Activated CD4-positive, CD25-positive, alpha-beta regulatory T cell treated with anti-CD3 and anti-CD28 coated beads, Interleukin-2, amount 50 U/mL, for 16 hours (primary cell): ENCODE results near the gene NCK2.

Experiments used
- DNase-seq: peaks from one replicate; pipeline ENCODE4 v3.0.0-alpha.2; 2020; ENCODE audit warnings: low read depth, low spot score

Gene NCK2

DNA sequence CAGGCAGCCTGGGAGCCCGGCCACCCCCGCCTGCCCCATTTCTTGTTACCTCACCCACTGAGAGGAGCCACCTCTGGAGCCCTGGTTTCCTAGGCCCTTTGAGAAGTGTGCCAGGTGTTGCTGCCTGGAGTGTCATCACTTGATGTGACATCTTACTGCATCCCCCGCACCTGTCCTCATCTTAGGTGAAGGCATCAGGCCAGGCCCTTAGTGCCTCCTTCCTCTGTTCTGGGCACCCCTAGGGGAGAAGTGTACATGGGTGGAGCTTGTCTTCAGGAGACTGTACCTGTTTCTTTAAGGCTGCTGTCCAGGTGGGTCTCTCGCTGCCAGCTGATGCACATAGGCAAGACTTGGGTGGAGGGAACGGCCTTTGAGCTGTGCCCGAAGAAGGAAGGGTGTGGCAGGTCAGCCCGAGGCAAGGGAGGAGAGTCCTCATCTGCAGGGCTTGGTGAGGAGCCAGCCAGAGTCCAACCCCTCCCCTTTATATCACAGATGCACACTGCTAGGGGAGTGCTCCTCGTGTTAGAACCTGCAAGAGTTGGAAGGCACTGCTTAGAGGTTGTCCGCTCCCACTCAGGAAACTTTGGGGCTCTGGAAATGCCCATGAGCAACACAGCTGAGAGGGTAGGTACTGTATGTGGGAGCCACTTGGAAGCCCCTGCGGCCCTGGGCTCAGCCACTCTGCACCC is 45.9 kb downstream of the NCK2 start:
- DNase-seq = no peak

DNA sequence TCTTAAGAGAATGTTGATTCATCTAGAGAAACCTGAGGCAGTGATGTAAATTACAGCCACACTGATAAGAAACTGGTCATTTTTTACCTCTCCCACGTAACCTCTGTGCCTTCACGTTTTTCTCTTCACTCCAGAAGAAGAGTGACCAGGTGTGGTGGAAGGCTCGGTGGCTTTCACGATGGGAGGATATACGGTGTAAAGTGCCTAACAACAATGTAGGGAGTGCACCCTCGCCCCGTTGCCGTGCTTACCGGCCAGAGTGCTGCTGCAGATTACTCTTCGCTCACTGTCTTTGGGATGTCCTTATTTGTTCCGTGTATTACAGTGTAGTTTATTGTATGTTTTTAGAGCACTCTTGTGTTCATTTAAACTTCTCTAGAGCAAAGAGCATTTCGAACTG is 46.5 kb downstream of the NCK2 start:
- DNase-seq = no peak

DNA sequence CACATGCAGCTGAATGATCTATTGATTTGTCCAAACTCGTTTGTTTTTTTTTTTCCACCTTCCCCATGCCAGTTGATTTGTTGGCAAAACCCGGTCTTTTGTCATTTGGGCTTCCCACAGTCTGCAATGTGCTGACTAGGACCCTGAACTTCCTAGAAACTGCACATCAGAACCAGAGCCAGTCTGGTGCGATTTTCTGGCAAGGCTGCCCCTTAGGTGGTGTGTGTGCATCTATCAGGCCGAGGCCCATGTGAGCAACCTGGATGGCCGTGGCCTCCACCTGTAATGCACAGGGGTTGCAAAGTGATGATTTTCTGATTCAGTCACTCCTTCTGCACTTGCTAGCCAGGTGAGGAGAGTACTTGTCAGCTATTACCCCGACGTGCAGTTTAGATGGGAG is 47.8 kb downstream of the NCK2 start:
- no peak for DNase-seq

DNA sequence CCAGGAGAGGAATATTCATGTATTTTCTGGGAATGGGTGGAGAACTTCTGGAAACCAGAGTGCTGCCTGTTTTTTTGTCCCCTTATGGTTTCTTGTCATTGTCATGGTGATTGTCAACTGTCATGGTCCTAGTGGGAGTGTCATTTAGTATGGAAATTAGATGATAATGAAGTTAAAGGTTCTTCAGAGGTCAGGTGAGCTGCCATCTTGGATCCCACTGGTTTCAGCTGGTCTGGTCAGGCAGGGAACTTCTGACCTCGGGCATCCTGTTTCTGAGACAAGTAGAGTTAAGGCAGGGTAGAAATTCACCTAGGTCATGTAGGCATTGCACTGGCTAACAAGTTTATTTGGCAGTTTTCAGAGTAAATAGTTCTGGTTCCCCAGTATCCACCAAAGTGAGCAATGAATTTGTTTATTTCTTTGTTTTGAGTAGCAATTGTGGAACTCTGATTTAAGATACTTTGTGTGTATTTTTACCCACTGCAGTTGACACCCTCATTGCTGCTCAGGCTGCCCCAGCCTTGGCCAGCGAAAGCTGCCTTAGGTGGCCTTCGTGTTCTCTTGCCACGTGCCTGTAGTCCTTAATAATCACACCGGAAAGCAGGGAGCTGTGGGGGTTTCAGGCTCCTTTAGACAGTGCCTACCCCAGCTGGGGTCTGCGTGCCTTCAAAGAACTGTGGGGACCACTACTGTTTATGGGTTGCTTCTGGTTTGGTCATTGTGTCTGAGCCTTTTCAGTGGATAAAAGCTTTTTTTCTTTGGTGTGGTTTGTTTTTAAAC is 48.7 kb downstream of the NCK2 start:
- DNase-seq = no peak

DNA sequence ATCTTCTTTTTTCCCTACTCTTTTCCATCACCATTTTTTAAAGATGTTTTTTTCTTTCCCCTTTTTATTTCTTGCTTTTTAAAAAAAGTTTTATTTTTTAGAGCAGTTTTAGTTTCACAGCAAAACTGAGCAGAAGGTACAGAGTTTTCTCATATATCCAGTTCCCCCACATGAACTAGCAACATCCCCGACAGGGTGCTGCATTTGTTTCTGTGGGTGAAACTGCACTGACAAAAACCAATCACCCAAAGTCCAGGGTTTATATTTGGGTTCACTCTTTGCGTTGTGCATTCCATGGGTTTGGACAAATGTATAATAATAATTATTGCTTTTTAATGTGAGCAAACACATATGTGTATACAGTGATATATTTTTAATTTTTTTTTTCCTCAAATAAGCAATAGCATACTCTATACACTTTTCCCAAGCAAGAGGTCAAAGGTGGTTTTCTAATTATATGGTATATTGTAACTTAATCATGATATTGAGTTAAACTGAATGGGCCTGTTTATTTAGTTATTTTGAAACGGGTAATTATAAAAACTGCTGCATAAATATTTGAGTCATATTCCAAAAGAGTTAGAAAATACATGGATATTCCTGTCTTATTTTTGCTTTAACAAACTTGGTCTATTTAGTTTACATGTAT is 50.3 kb downstream of the NCK2 start:
- DNase-seq = no peak

DNA sequence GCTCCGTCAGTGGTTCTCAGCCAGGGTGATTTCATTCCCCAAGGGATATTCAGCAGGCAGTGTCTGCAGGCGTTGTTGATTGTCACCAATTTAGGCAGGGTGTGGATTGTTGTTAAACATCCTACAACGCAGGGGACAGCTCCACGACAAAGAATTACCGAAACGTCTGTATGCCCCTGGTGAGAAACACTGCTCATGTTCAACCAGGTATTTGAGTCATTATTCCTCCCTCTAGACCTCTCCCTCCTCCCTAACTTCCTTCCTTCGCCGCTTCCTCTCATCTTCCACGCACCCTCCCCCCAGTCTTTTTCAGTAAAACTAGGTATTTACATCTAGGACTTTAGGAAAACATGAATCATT is 50.8 kb downstream of the NCK2 start:
- DNase-seq = no peak

DNA sequence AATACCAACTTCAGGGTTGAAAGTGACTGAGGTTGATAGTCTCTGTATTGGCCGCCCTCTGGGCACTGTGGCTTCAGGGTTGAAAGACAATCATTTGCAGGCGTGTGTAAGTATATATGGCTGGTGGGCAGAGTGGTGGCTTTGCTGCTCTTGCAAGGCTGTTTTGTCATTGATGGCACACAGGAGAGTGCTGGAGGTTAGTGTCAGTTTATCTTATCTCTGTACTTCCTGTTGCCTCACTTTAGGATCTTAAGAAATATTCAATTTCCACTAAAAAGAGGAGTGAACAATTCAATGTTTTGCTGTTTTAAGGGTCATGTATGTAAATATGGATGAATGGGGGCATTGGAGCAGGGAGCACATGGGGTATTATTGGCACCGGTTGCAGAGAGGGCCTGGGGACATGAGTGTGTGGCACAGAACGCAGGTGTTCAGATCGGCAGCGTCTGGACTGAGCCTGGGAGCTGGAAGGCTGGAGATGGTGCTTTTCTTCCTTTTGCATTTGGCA is 51.5 kb downstream of the NCK2 start:
- DNase-seq = no peak

DNA sequence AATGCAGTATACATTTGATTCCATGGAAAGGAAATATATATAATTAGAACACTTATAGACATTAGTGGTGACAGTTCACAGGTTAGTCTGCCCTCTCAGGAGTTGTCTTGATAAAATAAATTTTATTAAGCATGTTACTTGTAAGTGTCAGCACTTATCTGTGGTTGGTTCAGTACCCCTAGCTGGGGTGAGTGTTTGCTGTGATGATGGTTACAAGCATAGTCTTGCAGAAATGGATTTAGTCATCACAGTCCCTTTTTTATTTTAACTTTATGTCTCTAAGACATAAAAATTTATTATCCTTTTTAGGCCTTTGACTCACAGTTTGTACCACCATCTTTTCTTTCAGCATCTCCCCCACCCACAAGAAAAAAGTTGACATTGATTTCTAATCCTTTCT is 52.1 kb downstream of the NCK2 start:
- DNase-seq = no peak

DNA sequence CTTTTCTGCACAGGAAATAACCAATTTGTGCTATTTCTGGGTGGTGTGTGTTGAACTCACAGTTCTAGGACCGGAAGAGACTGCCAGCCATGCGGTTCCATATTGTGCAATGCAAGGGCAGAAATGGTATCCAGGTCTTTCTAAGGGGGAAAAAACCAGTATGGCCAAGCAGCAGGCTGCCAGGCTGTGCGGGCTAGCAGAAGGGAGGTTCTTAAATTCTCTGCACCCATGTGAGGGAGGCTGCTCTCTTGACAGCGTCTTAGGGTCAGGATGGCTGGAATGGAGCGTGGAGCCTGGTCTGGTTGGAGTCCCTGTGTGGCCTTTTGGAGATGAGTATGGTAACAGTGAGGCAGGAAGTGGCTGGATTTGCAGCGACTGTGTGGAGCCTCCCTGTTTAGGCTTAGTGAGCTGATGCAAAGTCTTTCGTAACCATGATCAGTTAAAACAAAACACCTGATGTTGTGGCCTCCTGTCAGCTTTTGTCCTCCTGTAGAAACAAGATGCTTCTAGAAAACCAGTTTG is 52.6 kb downstream of the NCK2 start:
- DNase-seq = no peak

DNA sequence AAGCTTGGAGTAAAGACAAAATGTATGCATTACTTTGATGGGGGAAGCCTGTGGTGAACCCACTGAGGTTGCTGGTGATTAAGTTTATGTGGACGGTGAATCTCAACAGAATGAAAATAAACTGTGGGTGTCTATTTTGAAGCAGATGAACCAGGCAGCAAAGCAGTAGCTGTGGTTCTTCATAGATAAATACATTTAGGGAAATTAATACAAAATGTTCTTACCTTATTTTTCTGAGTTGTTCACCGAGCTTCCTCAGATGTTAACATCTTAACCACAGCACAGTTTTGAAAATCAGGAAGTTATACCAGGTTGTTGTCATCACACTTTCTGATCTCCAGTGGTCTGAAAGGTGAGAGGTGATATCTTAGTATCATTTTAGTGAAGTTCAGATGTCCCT is 53.9 kb downstream of the NCK2 start:
- DNase-seq = no peak

DNA sequence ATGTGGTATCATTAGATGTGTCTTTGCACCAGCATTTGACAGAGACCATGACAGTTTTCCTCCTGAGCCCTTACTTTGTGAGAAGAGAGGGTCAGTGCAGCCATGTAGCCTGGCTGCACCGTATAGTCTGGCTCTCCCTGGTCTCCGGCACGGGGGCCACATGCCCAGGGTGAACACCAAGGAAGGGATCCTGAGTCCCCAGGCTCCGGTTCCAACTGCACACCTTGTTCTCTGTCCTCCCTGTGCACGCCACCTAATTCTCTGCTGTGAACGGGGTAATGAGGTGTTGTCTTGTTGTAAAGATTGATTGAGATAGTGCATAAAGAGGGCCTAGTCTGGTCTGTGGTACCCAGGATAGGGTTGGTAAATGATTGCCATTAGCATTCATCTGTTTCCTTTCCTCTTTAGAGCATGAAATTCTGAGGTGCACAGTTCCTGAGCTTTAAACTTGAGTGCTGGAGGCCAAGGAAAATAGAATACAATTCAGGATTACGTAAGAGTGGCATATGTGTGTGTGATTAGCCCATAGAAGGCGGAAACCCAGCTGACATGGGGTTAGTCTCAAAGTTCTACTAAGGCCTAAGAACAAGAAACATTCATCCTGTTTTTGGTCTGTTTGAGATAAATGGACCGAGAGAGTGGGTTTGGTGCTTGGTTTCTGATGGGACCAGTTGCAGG is 55.5 kb downstream of the NCK2 start:
- DNase-seq = no peak

DNA sequence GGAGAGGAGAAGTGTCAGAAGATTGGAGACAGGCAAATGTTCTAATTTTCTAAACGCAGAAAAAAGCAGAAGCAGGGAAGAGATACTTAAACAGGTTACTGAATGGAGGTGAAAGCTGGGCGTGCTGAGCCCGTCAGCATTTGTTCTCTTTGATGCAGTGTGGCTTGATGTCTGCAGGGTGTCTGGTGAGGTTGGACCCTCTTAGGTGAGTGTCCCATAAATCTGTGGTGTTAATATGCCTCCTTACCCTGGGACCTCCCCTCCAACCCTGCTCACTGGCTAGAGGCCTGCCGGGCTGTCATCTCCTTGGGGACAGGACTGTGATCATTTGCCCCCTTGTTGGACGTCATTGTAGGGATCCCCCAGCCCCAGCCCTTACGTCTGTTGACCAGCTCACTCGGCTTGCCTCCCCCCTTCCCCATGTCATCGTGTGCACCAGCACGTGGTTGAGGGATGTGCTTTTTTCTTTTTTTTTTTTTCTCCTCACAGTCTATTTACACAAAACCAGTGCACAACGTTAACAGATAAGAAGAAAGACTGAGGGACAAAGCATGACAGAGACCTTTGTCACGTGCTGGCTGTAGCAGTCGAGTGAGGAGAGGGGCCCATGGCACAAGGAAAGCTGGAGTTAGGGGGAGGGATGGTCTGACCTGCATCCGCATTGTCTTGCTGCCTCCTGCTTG is 56.4 kb downstream of the NCK2 start:
- no peak for DNase-seq

DNA sequence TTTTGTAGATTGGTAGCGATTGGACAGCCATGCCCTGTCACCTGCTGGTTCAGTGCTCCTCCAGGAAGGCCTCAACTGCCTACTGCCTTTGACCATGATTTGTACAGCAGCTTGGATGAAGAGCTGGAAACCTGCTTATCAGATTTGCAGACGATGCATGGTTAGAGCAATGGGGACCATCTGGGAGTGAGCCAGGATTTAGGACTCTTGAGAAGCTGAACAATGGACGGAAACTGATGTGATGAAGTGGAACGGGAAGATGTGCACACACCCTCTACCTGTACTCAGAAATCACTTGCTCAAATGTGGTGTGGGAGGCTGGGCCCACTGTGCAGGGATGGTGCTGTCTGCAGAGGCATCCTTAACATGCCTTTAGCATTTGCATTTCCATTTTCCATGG is 57.2 kb downstream of the NCK2 start:
- DNase-seq = no peak

DNA sequence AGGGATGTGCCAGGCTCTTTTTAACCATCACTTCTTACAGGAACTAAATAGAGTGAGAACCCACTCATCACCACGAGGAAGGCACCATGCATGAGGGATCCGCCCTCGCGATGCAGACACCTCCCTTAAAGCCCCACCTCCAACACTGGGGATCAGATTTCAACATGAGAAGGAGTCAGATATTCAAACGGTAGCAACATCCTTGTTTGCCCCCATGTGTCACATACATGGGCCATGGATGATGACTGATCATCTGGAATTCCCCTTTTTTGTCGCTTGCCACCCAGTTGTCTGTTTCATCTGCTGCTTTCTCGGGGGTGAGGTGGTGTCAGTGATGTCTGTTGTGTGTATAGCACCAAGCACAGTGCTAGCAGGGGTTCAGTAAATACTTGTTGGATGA is 57.9 kb downstream of the NCK2 start:
- peak; percentile 62 for DNase-seq

DNA sequence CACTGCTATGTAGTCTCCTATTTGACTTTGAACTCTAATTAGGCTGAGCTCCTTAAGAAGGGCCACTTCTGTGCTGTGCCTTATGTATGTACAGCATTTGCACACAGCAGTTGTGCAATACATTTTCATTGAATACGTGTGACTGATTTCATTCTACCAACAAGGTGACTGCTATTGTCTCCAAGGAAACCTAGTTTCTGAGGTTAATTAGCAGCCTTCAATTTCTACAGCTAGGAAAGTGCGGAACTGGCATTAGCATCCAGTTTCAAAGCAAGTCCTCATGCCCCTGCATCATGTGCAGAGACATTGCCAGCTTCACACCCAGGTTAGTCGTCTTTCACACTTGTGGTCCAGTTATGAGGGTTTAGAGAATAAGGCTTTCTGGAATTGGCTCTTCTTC is 58.6 kb downstream of the NCK2 start:
- no peak for DNase-seq

DNA sequence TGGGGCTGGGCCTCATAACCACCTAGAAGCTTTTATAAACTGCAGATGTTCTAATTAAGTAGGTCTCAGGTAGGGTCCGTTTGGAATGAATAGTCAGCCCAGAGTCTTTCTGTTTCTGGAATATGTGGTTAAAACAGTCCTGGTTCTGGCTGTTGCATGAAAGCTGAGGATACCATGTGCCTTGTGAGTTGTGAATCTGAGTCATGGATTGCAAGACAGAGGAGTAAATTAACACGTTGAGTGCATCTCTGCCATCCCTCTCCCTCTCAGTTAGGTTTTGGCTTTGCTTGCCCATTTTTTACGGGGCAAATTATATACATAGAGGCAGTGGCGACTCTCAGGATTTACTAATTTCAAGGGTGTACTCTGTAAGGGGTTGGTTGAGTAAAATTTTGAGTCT is 59.1 kb downstream of the NCK2 start:
- DNase-seq = no peak

DNA sequence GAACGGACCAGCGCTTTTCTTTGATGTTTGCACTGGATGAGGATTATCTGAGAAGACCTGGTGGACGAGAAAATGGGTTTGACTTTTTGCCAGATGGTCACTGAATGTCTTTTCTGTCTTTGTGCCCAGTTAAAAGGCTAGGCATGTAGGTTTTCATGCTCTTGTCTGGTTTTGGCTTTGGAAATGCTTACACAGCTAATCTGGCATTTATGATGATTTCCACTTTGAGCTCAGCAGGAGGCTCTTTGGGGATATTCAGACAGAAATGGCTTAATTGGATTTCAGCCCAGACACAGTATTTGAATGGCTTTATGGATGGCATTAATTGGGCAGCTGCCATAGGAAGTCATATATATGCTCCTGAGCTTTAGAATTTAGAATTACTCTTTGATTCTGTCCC is 59.6 kb downstream of the NCK2 start:
- DNase-seq = no peak

DNA sequence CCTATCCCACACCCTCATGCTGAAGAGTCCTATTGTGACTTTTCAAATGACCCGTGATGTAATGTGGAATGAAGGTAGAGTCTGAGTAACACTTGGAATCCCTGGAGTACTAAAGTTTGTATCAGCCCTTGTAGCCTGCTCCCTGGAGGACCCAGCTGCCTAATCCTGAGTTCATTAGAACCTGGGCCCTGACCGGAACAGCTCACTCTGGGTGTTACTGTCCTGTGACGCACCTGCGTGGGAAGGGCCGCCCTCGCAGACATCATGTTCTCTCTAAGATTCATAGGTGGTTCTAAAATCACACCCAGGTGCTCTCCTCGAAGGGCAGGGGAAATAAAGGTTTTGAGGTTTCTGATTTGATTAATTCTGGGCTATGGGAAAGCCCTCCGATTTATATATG is 62.3 kb downstream of the NCK2 start:
- DNase-seq = no peak

DNA sequence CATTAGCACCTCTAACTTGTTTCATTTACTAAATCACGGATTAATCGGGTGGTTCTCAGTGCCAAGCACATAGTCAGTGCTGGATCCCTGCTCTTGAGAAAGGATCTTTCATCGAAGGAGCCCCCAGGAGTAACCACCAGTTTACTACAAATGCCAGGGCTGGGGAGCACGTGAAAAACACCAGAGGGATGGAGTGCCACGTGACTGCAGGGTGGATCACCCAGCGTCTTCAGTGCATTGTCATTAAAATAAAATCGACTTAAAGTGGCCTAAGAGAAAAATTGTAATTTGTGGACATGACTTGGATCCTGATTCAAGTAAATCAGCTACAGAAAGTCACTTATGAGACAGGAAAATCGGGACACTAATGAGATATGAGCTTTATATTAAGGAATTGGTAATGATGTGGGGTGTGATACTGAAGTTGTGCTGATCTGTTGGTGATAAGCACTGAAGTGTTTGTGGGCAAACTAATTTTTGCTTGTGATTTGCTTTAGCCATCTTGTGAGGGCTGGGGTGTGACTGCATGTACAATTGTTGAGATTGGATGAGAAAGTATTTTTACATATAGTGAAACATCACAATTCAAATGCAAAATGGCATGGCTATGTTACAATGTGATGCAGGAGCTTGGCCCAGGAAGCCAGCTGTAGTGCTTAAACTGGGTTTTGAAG is 63.8 kb downstream of the NCK2 start:
- no peak for DNase-seq

DNA sequence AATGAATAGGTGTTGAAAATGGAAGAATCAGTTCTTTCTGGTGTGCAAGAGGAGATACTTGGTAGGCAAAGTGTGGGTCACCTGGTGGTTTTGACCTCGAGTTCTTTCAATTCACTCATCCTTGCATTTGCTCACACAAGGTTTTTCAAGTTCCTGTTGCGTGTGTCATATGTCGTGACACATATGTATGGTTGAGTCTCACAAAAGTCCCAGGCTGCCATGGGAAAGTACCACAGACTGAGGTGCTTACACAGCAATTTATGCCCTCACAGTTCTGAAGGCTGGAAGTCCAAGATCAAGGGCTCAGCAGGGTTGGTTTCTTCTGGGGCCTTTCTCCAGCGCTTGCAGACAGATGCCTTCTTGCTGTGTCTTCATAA is 64.4 kb downstream of the NCK2 start:
- no peak for DNase-seq

DNA sequence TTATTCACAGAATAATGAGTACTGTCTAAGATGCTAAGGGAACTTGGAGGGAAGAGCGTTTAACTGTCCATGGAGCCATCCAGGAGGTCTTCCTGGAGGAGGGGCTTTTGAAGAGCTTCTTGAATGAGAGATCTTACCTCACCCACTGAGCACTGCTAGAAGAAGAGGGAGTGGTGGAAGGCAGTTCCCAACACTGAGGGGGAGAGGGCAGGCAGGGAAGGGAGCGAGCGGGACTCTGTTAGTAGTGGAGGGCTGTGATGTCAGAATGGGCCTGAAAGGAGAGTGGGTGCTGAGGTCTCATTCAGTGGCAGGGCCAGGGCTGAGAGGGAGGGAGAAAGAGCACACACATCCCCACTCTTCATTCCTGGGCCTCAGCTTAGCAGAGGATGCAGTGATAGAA is 65.0 kb downstream of the NCK2 start:
- no peak for DNase-seq
